GM19240 (cell line): ENCODE measurements around the gene SFSWAP.
"Not testable (repeated sequence)": the region's sequence is repeated elsewhere in the genome, so short reads cannot be mapped to it uniquely, and the experiment has no call there.

Experiments used
- DNase-seq: peaks from one replicate; pipeline ENCODE4 v3.0.0; 2011; ENCODE audit warnings: low spot score; ENCODE audit not compliant: insufficient read length

Gene SFSWAP

GRCh38 chr12:131679186-131679585 lies 31.7 kb upstream of the SFSWAP start:
- not testable (repeated sequence) for DNase-seq

GRCh38 chr12:131679816-131680215 lies 31.1 kb upstream of the SFSWAP start:
- not testable (repeated sequence) for DNase-seq

- DNase-seq = not testable (repeated sequence)
Observed at GRCh38 chr12:131680392-131681256, 30.3 kb upstream of the SFSWAP start.

- no peak for DNase-seq
Observed at GRCh38 chr12:131681257-131681620, 29.7 kb upstream of the SFSWAP start.

- DNase-seq = peak; percentile 18
Observed at GRCh38 chr12:131681746-131682509, 29.0 kb upstream of the SFSWAP start.

GRCh38 chr12:131682510-131682895 lies 28.4 kb upstream of the SFSWAP start:
- DNase-seq = no peak

- no peak for DNase-seq
Observed at GRCh38 chr12:131683266-131684014, 27.4 kb upstream of the SFSWAP start.

GRCh38 chr12:131684015-131684725 lies 26.7 kb upstream of the SFSWAP start:
- DNase-seq = no peak

GRCh38 chr12:131687346-131688125 lies 23.4 kb upstream of the SFSWAP start:
- DNase-seq = no peak

- DNase-seq = no peak
Observed at GRCh38 chr12:131688131-131688844, 22.6 kb upstream of the SFSWAP start.

GRCh38 chr12:131688845-131689154 lies 22.1 kb upstream of the SFSWAP start:
- no peak for DNase-seq

GRCh38 chr12:131690320-131690719 lies 20.6 kb upstream of the SFSWAP start:
- DNase-seq = no peak

- no peak for DNase-seq
Observed at GRCh38 chr12:131692431-131692830, 18.5 kb upstream of the SFSWAP start.

GRCh38 chr12:131693149-131693548 lies 17.7 kb upstream of the SFSWAP start:
- no peak for DNase-seq

GRCh38 chr12:131694116-131694838 lies 16.6 kb upstream of the SFSWAP start:
- no peak for DNase-seq

GRCh38 chr12:131695968-131696367 lies 14.9 kb upstream of the SFSWAP start:
- no peak for DNase-seq

- DNase-seq = no peak
Observed at GRCh38 chr12:131698286-131698685, 12.6 kb upstream of the SFSWAP start.

- DNase-seq = no peak
Observed at GRCh38 chr12:131699434-131699833, 11.5 kb upstream of the SFSWAP start.

GRCh38 chr12:131700271-131700670 lies 10.6 kb upstream of the SFSWAP start:
- no peak for DNase-seq
